ENCODE results near the gene TOB1.

DNA sequence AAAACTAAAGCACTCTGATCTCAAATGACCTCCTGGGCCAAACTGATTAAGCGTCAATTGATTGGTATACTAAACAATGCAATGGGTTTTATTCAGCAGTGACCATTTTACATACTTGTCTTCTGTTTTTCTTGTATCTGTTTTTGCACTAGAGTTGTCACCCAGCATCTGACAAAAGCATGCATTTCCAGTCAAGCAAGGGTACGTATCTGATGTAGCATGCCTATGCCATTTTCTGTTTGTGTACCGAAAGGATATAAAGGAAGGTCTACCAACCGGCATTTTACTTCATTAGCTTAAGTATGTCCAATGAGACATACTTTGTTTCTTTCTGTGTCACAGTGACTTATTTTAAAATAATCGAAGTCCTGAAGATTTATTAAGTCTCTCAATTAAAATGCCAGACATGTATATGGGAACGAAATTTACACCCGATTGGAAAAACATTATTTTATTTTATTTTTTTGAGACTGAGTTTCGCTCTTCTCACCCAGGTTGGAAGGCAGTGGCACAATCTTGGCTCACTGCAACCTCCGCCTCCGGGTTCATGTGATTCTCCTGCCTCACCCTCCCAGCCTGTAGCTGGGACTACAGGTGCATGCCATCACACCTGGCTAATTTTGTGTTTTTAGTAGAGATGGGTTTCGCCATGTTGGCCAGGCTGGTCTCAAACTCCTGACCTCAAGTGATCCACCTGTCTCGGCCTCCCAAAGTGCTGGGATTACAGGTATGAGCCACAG, 7.5 kb downstream of the TOB1 start:
- TF ChIP-seq, protein P1, sequence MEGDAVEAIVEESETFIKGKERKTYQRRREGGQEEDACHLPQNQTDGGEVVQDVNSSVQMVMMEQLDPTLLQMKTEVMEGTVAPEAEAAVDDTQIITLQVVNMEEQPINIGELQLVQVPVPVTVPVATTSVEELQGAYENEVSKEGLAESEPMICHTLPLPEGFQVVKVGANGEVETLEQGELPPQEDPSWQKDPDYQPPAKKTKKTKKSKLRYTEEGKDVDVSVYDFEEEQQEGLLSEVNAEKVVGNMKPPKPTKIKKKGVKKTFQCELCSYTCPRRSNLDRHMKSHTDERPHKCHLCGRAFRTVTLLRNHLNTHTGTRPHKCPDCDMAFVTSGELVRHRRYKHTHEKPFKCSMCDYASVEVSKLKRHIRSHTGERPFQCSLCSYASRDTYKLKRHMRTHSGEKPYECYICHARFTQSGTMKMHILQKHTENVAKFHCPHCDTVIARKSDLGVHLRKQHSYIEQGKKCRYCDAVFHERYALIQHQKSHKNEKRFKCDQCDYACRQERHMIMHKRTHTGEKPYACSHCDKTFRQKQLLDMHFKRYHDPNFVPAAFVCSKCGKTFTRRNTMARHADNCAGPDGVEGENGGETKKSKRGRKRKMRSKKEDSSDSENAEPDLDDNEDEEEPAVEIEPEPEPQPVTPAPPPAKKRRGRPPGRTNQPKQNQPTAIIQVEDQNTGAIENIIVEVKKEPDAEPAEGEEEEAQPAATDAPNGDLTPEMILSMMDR (conservative IDR thresholded peaks at IDR 0.05; ENCODE audit: low read depth in 2 of 2) = no peak
- TF ChIP-seq EZH2 (IDR thresholded peaks at IDR 0.05; ENCODE audit: low read depth, unreplicated experiment) (no peak), POLR2AphosphoS5 (IDR thresholded peaks at IDR 0.05; ENCODE audit: low read depth) (no peak), EZH2phosphoT487 (IDR thresholded peaks at IDR 0.05; ENCODE audit: unreplicated experiment) (no peak), JUNB (IDR thresholded peaks at IDR 0.05; ENCODE audit: unreplicated experiment) (no peak)
- TF ChIP-seq, protein P2, sequence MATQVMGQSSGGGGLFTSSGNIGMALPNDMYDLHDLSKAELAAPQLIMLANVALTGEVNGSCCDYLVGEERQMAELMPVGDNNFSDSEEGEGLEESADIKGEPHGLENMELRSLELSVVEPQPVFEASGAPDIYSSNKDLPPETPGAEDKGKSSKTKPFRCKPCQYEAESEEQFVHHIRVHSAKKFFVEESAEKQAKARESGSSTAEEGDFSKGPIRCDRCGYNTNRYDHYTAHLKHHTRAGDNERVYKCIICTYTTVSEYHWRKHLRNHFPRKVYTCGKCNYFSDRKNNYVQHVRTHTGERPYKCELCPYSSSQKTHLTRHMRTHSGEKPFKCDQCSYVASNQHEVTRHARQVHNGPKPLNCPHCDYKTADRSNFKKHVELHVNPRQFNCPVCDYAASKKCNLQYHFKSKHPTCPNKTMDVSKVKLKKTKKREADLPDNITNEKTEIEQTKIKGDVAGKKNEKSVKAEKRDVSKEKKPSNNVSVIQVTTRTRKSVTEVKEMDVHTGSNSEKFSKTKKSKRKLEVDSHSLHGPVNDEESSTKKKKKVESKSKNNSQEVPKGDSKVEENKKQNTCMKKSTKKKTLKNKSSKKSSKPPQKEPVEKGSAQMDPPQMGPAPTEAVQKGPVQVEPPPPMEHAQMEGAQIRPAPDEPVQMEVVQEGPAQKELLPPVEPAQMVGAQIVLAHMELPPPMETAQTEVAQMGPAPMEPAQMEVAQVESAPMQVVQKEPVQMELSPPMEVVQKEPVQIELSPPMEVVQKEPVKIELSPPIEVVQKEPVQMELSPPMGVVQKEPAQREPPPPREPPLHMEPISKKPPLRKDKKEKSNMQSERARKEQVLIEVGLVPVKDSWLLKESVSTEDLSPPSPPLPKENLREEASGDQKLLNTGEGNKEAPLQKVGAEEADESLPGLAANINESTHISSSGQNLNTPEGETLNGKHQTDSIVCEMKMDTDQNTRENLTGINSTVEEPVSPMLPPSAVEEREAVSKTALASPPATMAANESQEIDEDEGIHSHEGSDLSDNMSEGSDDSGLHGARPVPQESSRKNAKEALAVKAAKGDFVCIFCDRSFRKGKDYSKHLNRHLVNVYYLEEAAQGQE (IDR thresholded peaks at IDR 0.05; ENCODE audit: unreplicated experiment) = no peak
